GM20431 (cell line): ENCODE data around the gene TFPI.

ENCODE experiments used
- in situ Hi-C: fragments of 300-500 bp; cut with MseI, MboI; formaldehyde crosslinking; loops from one replicate; pipeline ENCODE4 v1.15.0; 2020; ENCODE audit warnings: low sequenced_read_pairs; ENCODE audit not compliant: unreplicated experiment

Gene TFPI

DNA sequence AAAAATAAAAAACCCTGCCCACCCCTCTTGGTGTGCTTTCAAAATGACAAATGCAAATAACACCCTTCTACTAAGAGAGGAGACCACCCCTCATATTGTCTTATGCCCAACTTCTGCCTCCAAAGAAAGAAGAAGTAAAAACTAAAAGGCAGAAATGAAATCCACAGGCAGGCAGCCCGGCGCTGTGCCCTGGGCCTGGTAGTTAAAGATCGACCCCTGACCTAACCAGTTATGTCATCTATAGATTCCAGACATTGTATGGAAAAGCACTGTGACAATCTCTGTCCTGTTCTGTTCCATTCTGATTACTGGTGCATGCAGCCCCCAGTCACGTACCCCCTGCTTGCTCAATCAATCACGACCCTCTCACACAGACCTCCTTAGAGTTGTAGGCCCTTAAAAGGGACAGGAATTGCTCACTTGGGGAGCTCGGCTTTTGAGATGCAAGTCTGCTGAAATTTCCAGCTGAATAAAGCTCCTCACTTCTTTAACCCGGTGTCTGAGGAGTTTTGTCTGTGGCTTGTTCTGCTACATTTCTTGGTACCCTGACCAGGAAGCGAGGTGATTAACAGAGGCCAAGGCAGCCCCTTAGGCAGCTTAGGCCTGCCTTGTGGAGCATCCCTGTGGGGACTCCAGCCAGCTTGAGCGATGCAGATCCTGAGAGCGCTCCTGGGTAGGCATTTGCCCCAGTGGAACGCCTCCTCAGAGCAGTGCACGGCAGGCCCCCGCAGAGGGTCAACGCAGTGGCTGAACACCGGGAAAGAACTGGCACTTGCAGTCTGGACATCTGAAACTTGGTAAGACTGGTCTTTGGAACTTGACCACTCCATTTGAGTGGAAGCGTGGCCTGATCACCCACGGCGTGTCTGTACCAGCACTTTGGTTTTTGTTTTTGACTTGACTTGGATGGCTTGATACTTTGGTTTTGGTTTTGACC lies 43.5 kb downstream of the TFPI start:
- in situ Hi-C loops = loop anchor here (25.0 kb wide), 1 partner anchor 327 kb away; no protein-coding TSS in a partner anchor

DNA sequence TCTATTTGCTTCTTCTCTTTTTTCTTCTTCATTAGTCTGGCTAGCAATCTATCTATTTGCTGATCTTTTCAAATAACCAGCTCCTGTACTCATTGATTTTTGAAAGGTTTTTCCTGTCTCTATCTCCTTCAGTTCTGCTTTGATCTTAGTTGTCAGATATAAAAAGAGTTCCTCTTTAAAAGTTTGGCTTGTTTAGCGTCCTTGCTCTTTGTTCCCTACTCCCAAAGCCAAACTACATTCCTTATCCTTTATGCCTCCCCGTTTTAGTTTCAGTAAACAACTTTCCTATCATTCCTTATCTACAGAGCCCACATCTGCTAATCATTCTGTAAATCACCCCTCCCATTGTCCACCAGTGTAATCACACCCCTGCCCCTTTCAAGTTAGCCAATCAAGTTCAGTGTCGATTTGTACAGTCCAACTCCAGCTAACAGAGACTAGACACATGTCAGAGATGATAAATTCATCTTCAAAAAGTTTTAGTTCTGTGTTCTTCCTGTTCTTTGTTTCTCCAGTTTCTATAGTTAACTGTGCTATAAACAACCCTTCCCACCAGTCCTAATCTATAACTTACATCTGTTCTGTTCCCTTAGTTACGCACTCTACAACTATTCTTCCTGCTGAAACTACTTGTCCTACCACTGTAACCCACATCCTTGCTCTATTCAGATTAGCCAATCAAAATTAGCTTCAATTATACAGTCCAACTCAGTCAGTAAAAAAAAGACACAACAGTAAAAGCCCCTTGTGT lies 44.4 kb downstream of the TFPI start:
- in situ Hi-C loops = loop anchor here (25.0 kb wide), 1 partner anchor 327 kb away; no protein-coding TSS in a partner anchor

DNA sequence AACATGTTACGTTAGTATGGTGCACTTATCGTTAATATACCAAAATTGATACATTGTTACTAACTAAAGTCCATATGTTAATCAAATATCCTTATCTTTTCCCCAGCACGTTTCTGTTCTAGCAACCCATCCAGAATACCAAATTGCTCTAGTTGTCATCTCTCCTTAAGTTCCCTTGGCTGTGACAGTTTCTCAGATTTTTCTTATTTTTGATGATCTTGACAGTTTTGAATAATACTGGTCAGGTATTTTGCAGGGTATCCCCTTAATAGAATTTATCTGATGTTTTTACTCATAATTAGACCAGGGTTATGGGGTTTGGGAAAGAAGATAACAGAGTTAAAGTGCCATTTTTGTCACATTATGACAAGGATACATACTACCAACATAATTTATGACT lies 47.8 kb downstream of the TFPI start:
- in situ Hi-C loops = loop anchor here (25.0 kb wide), 1 partner anchor 331 kb away; no protein-coding TSS in a partner anchor

DNA sequence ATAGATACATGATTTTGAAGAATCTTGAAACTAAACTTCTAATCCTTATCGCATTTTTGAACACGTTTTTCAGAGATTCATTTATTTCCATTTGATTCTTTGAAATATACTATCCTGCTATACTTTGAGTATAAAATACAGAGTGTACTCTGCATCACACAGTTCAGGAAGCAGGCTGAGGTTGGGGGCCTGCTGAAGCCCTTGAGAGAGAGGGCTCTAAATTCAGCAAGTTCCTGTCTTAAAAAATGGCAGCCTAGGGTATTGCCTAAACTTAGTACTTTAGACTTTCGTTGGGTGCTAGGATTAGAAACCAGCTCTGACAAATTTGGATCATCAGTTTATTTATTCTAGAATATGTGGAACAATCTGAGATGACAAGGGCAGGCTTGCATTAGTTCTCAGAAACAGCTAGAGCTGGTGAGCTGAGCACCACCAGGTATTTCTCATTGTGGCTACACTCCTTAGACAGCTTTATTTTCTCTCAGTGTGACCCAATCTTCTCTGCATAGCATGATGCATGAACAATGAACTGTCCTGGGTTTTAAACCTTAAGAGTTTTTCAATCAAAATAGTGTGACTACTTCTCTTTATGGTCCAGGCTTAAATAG lies 49.1 kb downstream of the TFPI start:
- in situ Hi-C loops = loop anchor here (25.0 kb wide), 1 partner anchor 332 kb away; no protein-coding TSS in a partner anchor

DNA sequence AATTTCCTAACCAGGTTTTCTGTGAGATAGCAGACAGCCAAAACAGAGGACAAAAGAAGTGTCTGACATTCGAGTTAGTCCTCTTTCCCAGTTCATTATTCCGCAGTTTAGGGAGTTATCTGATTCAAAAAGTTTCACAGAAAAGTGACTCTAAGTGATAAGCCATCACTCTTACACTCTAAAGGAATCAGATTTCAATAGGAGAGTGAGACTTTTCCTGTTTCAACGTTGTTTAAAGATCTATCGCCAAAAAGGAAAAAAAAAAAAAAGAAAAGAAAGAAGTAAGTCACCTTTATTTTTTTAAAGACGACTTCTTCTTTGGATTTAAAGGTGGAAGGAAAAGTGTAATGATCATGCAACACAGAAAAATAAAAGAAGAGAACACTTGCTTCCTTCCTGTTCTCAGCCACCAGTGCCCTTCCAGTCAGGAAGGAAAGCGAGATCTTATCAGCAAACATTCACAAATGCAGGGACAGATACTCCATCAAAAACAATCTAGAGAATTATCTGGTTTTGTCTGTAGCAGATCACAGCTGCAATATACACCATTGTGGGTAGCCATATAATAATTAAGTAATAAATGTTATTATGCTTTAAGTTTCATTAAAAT lies 49.8 kb downstream of the TFPI start:
- in situ Hi-C loops = loop anchor here (25.0 kb wide), 1 partner anchor 333 kb away; no protein-coding TSS in a partner anchor

DNA sequence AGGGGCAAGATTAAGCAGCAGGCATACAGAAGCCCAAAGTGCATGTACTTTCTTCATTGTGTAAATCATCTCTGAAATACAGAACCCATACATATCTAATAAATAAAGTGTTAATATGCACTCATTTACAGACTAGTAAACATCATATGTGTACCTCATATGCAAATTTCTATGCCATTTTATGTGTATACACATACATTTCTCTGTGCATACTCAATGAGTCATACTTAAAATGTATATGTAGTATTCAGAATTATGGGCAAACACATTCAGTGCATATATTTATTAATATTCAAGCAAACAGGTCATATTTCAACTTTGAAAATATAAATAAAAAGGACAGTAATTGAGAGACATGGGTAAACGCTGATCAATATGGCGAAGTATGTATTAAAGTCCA lies 50.5 kb downstream of the TFPI start:
- in situ Hi-C loops = loop anchor here (25.0 kb wide), 1 partner anchor 334 kb away; no protein-coding TSS in a partner anchor

DNA sequence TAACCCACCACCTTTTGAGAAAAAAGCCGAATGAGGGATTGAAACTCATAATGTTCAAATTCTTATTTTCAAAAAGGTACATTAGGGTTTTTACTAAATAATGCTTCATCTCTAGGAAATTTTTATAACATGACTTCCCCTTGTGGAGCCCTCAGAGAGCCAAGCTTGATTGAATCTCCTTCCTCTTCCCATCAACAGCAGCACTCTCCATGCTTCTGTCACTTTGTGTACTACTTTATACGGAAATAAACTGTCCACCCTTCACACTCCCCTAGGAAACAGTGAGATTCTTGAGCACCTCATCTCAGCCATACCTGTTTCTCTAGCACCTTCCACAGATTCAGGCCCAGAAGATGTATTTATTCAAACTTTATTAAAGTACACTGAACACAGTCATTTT lies 51.8 kb downstream of the TFPI start:
- in situ Hi-C loops = loop anchor here (25.0 kb wide), 1 partner anchor 335 kb away; no protein-coding TSS in a partner anchor

DNA sequence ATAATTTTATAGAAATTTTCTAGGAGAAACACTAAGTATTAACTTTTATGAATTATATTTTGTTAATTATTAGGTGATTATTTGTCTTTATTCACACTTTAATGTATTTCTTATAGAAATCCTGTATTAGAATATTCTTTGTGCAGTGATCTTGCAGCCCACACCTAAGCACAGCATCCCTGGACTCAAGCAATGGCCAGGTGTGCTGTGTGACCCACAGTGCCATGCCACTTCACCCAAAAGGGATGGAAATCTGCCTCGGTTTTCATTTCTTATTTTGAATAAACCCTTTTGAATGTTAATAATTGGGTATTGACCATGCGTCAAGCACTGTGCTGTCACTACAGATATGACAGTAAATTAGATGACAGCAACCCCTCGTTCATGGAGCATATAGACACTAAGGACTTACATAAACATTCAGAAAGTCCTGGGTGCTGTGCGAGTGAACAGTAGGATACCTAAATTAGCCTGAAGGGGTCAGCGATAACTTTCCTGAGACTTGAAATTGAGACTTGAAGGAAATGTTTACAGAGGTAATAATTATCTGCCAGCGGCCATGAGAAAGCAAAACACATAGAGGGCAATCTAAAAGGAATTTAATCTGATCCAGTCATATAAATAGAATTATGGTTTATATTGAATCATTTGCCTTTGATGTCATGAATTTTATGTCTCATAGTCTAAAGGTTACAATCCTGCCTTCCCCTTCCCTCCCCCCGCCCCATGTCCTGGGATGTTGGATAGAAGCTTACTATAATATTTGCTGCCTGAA lies 53.5 kb downstream of the TFPI start:
- in situ Hi-C loops = loop anchor here (25.0 kb wide), 1 partner anchor 337 kb away; no protein-coding TSS in a partner anchor

DNA sequence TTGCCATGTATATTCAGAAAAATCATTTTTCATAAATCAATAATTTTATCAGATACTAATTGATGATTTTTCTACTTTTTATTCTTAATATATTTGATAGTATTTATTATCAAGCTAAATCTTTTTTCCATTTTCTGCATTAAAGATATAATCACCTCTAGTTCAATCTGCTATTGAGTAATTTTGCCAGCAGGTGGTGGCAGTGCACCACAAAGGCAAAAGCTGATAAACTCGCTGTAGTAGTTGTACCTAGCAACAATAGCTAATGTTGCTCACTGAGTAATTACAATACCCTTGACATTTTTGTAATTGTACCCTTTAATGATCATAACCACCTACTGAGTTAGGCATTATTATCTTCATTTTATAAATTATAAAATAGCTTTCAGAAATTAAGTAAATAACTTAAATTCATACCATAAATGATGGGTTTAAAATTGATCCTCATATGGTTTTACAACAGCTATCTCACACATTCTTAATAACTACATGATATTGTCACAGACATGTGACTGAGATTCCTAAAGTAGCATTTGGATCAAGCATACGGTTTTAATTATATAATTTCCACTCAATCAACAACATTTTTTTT lies 54.2 kb downstream of the TFPI start:
- in situ Hi-C loops = loop anchor here (25.0 kb wide), 1 partner anchor 337 kb away; no protein-coding TSS in a partner anchor

DNA sequence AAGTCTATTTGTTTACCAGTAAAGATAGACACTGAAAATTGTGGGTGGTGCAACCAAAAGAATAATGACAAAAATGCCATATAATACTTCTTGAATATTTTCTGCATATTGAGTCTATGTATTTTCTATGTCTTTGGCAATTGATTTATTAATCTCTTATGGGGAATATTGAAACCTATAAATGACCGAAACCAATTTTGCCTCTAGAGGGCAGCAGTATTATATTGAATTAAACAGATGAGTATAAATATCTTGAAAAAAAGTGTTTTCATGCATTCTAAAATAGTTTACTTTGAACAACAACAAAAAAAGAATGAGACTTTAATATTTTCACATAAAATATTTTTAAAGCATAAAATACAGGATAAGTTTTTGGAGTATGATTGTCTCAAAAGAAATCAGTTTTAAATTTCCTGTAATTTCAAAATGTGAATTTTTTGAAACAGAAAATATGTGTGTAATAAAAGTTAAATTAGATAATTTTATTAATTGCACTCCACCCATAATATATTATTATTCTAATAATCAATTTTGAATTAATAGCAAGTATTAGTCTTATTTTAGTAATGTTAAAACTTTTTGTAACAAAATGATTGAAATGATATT lies 56.3 kb downstream of the TFPI start:
- in situ Hi-C loops = no loop called here

DNA sequence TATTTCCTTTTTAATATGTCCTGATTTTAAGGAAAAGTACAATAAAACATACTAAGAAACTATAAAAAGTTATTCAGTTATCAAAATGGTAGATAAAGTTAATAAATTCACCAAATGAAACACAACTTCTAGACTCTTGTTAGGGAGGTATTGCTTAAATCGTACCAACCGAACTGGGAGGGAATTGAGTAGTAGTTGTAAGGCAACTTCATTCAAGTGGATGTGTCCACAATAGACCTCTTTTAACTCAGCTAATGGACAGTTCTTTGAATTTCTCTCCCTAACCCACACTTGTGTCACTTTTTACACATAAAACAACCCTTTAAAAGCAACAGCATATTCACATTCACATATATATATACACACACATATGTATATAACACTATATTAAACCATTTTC lies 57.1 kb downstream of the TFPI start:
- in situ Hi-C loops = no loop called here

DNA sequence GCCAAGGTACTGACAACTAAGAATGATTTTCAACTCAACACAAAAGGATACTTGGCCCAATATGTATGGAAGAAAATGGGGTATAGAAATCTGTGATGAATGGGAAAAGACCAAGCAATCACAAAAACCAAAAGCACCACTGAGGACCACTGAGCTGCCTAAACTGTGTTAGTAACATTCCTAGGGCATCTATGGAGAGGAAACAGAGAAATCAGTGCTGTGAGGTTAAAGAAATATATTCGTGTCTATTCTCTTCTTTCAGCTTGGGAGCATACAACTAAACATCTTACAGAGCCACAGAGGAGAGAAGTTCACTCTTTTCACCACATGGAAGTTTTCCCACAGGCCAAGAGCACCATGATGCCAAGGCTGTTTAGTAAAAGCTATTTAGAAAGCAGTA lies 58.9 kb downstream of the TFPI start:
- in situ Hi-C loops = no loop called here

DNA sequence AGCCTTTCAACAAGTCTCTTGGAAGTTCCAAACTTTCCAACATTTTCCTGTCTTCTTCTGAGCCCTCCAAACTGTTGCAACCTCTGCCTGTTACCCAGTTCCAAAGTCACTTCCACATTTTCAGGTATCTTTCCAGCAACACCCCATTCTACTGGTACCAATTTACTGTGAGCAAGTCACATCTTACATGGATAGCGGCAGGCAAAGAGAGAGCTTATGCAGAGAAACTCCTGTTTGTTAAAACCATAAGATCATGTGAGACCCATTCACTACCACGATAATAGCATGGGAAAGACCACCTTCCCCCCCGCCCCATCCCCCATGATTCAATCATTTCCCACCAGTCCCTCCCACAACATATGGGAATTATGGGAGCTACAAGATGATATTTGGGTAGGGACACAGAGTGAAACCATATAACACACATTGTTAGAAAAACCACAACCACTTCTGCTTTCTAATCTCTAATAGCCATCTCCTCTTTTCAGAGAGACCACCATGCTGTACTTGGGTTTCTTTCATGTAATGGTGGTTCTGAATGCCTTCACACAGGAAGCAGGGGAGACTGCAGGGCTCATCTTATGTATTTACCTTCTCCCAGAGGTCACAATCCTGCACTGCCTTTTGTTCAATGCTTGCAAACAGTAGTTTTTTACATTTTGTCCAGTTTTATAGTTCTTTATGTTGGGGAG lies 60.2 kb downstream of the TFPI start:
- in situ Hi-C loops = no loop called here

DNA sequence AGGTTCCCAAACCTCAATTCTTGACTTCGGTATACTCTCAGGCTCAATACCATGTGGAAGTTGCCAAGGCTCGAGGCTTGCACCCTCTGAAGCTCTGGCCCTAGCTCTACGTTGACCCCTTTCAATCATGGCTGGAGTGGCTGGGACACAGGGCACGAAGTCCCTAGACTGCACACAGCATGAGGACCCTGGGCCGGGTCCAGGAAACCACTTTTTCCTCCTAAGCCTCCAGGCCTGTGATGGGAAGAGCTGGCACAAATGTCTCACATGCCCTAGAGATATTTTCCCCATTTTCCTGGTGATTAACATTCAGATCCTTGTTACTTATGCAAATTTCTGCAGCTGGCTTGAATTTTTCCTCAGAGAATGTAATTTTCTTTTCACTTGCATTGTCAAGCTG lies 61.1 kb downstream of the TFPI start:
- in situ Hi-C loops = no loop called here

DNA sequence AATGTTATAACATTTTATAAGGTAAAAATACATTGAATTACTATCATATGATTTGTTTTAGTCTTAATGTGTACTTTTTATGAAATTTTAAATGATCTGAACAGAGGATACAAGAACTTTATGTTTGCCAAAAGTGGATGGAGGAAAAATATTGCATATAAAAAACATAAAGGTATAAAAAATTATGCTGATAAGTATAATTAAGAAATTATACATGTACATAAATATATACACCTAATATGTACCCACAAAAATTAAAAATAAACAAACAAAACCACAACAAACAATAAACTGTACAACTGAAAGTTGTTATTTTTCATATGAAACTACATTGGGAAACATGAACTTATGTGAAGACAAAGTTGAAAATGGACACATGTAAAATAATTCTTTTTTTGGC lies 68.0 kb downstream of the TFPI start:
- in situ Hi-C loops = no loop called here

DNA sequence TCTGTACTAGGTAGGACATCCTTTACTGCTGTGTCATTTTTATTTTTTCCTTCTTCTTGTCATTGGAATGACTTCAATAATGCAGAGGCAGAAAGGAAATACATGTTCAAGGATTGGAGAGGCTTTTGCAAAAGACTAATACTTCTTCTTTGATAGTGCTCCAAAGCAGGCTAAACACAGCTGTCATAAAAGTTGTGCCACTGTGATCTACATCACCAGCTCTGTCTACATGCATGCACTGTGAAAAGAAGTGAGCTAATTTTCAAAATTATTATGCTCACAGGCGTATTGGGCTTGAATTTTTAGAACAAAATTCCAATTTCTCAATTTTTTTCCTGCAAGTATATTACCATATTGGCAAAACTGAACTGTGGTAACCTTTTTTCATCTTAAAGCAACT lies 68.7 kb downstream of the TFPI start:
- in situ Hi-C loops = no loop called here

DNA sequence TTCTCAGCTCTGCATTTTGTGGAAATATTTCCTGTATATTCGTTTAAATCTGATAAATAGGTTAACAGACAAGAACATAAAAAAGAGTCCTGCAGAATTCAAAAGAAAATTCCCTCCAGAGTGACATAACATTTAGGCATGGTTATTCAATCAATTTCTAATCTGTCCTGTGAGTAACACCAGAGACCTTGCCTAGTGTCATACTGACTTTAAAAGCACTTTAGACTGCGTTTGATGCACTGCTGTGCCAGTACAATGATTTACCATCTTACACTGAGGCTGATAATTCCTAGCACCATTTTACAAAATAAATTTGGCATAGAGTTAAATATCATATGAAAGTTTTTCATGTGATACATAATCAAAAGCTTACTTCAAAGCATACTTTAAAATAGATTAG lies 70.7 kb downstream of the TFPI start:
- in situ Hi-C loops = no loop called here

DNA sequence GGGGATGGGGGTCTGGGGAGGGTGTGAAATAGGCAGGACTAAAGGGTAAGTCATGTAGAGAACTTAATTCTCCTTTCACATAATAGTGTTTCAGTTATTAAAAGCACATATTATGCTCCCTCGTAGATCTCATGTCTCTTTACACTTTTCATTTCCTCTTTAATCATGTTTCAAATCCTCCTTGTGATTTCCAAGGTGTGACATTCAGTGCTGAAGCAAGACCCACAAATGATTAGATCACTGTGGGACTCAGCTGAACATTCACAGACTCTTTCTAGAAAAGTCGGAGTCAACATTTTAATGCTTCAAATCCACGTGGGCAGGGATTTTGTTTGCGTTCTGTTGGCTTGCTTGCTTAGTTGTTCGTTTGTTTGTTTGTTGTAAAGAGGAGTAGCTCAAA lies 71.4 kb downstream of the TFPI start:
- in situ Hi-C loops = no loop called here
